Adrenal gland (tissue), 12 donors: ENCODE measurements around the gene NDUFS6. TPM values are rescaled to one million over a fixed set of nuclear protein-coding genes. Genes with fewer than 3 reads are reported as not detected.

Experiments used
- DNase-seq, 7 donors: peaks; one replicate each; pipeline ENCODE4 v3.0.0-alpha.2; 2019 to 2020
- H3K27ac ChIP-seq, 5 donors: fragments of 200-600 bp; sonication (generic) in 4 of 5; 1 replicate in 3 of 5; 2 replicates in 2 of 5; pipeline versions ENCODE4 v1.5.1 to v1.8.0; 2016 to 2020; ENCODE audit warnings: mild to moderate bottlenecking in 1 of 5
- H3K27me3 ChIP-seq: fragments of 200-600 bp; 2 replicates; pipeline ENCODE4 v1.8.0; 2021
- H3K36me3 ChIP-seq, 2 donors: fragments of 200-600 bp; replicated peaks in 1 of 2; 1 replicate in 1 of 2; 2 replicates in 1 of 2; pipeline versions ENCODE4 v1.5.1 to v1.8.0; 2018 to 2022
- H3K4me1 ChIP-seq, 2 donors: fragments of 200-600 bp; replicated peaks in 1 of 2; 1 replicate in 1 of 2; 2 replicates in 1 of 2; pipeline versions ENCODE4 v1.5.1 to v1.8.0; 2018 to 2021
- H3K4me3 ChIP-seq, 4 donors: fragments of 200-600 bp; sonication (generic) in 3 of 4; one replicate each; pipeline ENCODE4 v1.5.1; 2016 to 2018
- H3K9me3 ChIP-seq, 3 donors: fragments of 200-600 bp; sonication (generic) in 1 of 3; replicated peaks in 1 of 3; 1 replicate in 2 of 3; 2 replicates in 1 of 3; pipeline versions ENCODE4 v1.5.1 to v1.8.0; 2016 to 2021
- POLR2A ChIP-seq, 2 donors: fragments of 450-650 bp; IDR thresholded peaks; one replicate each; pipeline ENCODE4 v1.6.1; 2017; ENCODE audit warnings: antibody characterized with exemption in 2 of 2, mild to moderate bottlenecking in 2 of 2, moderate library complexity in 1 of 2
- WGBS, 4 donors: extraction: QIAGEN DNeasy Blood & Tissue Kit in 2 of 4; methylation state at CpG; one replicate each; pipeline versions ENCODE4 v1.1.5 to v1.1.7; 2013 to 2017; 5-methylcytosine and 5-hydroxymethylcytosine counted together
- intact Hi-C, 2 donors: fragments of 100-400 bp; cut with DNase I; formaldehyde crosslinking; loops; one replicate each; pipeline versions ENCODE4 v1.14.1 to v1.15.0; 2022 to 2023
- polyA plus RNA-seq, 3 donors: library from polyadenylated mRNA; stranded (reverse); fragments of 200-250 nt in 2 of 3; fragments of 350-450 nt in 1 of 3; fragmentation: Illumina TruSeq in 1 of 3; extraction: RNeasy Lipid Tissue Mini Kit (QIAGEN cat#74804) in 1 of 3; gene quantifications; one replicate each; pipeline ENCODE4 v1.2.3, GENCODE V29; 2013 to 2014
- total RNA-seq, 9 donors: library from RNA; depleted of rRNA in 4 of 9; stranded (reverse); fragments of >200 nt in 4 of 9; fragments of 120-200 nt in 1 of 9; fragmentation: NEBNext Ultra II Directional in 1 of 9; extraction: Animal tissue kit (Norgen Biotek cat#: 25700) in 1 of 9; gene quantifications; one replicate each; pipeline versions ENCODE4 v1.1.0 to v1.2.4, GENCODE V29; 2013 to 2023
- TF ChIP-seq, protein P1 (sequence below), 6 experiments: fragments of 450-650 bp in 4 of 6; fragments of 200-600 bp in 2 of 6; sonication (generic) in 1 of 6; IDR thresholded peaks; 1 replicate in 5 of 6; 2 replicates in 1 of 6; pipeline versions ENCODE4 v1.5.1 to v1.8.0; 2016 to 2021; ENCODE audit warnings: antibody characterized with exemption in 6 of 6, mild to moderate bottlenecking in 2 of 6, moderate library complexity in 1 of 6
- donor health status: healthy with polysubstance abuse.
- donor health status: Bipolar disorder and iron deficiency.
- donor health status: DM: yes; HTN: yes; CAD: no.
- donor health status: DM: no; HTN: no; CAD: no.
- donor health status: DM: no; HTN: no; CAD: no.
- donor health status: DM: yes; HTN: yes; CAD: no.

The NDUFS6 gene
- total and polyA plus RNA-seq, 12 donors: 23.3 to 75.8 (median 37.9) TPM

DNA sequence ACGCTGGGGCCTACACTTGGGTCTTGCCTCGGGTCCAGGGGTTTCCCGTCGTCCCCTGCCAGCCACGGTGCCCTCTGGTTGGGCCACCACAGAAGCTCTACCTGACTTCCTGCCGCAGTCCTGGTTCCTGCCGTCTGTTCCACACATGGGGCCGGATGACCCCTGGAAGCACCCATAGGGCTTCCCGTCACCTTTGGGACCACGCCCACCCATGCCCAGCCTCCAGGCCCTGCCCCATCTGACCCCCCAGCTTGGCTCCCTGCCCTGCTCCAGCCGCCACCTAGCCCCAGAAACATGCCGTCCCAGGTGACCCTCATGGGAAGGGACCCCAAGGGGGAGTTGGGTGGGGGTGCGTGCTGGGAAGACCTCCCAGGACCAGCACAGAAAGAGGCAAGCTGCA lies 15.2 kb upstream of the NDUFS6 start:
- peaks cover 3% of the 10 kb centered on the region for H3K27me3 ChIP-seq
- H3K27ac ChIP-seq: no peak overlapping the region
- no peak for DNase-seq
- intact Hi-C loops: no loop called here
- WGBS, 4 donors: 86 to 91% (median 89%) methylated on average over 4 to 13 of the region's 13 CpGs
- TF ChIP-seq, protein P1, sequence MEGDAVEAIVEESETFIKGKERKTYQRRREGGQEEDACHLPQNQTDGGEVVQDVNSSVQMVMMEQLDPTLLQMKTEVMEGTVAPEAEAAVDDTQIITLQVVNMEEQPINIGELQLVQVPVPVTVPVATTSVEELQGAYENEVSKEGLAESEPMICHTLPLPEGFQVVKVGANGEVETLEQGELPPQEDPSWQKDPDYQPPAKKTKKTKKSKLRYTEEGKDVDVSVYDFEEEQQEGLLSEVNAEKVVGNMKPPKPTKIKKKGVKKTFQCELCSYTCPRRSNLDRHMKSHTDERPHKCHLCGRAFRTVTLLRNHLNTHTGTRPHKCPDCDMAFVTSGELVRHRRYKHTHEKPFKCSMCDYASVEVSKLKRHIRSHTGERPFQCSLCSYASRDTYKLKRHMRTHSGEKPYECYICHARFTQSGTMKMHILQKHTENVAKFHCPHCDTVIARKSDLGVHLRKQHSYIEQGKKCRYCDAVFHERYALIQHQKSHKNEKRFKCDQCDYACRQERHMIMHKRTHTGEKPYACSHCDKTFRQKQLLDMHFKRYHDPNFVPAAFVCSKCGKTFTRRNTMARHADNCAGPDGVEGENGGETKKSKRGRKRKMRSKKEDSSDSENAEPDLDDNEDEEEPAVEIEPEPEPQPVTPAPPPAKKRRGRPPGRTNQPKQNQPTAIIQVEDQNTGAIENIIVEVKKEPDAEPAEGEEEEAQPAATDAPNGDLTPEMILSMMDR (IDR thresholded peaks at IDR 0.05): no peak
- TF ChIP-seq POLR2A (IDR thresholded peaks at IDR 0.05): no peak
- H3K4me1 ChIP-seq: no peaks in the 10 kb centered on the region
- H3K9me3 ChIP-seq: no peaks in the 10 kb centered on the region
- no peaks in the 10 kb centered on the region for H3K36me3 ChIP-seq
- H3K4me3 ChIP-seq: no peak overlapping the region

- H3K27me3 ChIP-seq: peaks cover 3% of the 10 kb centered on the region
- H3K27ac ChIP-seq: no peak overlapping the region
- H3K4me3 ChIP-seq: no peak overlapping the region
- no peaks in the 10 kb centered on the region for H3K4me1 ChIP-seq
- DNase-seq: no peak
- TF ChIP-seq POLR2A (IDR thresholded peaks at IDR 0.05): no peak
- TF ChIP-seq, protein P1 (IDR thresholded peaks at IDR 0.05): no peak
- 86 to 90% (median 88%) methylated on average over 7 to 29 of the region's 29 CpGs for WGBS, 4 donors
- no peaks in the 10 kb centered on the region for H3K9me3 ChIP-seq
- intact Hi-C loops: no loop called here
- no peaks in the 10 kb centered on the region for H3K36me3 ChIP-seq
Measured at GRCh38 chr5:1786621-1787471, 14.4 kb upstream of the NDUFS6 start.

DNA sequence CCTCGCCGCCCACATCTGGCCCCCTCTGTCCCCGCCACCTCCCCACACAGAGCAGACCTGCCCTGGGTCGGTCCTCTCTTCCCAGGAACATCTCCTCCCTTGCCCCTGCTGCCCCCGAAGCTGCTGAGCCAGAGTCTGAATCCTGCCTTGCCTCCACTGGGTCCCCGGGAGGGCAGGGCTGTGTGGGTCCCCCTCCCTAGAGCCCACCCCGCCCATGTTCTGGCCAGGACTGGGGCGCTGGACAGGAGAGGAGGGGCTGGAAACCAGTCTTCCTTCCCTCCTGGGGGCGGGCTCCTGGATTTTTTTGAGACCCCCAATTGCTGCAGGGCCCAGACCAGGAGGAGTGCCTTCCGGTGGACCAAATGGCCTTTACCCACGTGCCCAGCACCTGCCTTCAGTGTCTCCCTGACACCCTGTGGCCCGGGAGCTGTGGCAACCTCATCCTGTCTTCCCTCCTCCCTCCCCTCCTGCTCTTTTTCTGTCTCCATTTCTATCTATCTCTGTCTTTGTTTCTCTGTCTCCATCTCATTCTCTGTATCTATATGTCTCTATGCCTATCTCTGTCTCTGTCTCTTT lies 13.6 kb upstream of the NDUFS6 start:
- Histone ChIP-seq H3K4me1 (no peaks in the 10 kb centered on the region), H3K4me3 (no peak overlapping the region), H3K27me3 (peaks cover 3% of the 10 kb centered on the region), H3K9me3 (no peaks in the 10 kb centered on the region), H3K27ac (no peak overlapping the region), H3K36me3 (no peaks in the 10 kb centered on the region)
- WGBS, 4 donors: 75 to 82% (median 79%) methylated on average over 7 to 12 of the region's 12 CpGs
- DNase-seq: no peak
- TF ChIP-seq, protein P1 (IDR thresholded peaks at IDR 0.05): no peak
- no peak for TF ChIP-seq POLR2A (IDR thresholded peaks at IDR 0.05)
- intact Hi-C loops: no loop called here

DNA sequence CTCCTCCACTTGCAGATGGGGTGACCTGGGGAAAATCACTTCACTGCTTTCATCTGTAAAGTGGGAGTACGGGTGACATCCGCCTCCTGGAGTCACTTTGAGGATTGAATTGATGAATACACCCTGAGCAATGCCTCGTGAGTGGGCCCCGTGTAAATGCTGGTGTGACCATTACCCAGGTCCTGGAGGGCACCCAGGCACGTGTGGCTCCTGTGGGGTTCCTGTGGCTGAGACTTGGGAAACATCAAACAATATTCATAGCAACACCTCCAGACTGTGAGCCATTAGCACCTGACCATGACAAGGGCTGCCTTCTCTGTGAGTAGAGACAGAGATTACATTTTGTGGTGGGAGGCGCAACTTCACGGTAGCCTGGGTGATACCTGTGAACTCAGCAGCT lies 13.0 kb upstream of the NDUFS6 start:
- no peak for DNase-seq
- intact Hi-C loops: no loop called here
- no peak overlapping the region for H3K27ac ChIP-seq
- H3K27me3 ChIP-seq: peaks cover 3% of the 10 kb centered on the region
- H3K9me3 ChIP-seq: no peaks in the 10 kb centered on the region
- H3K36me3 ChIP-seq: no peaks in the 10 kb centered on the region
- no peak for TF ChIP-seq POLR2A (IDR thresholded peaks at IDR 0.05)
- TF ChIP-seq, protein P1 (IDR thresholded peaks at IDR 0.05): no peak
- H3K4me3 ChIP-seq: no peak overlapping the region
- WGBS, 4 donors: 82 to 92% (median 85%) methylated on average over 4 to 7 of the region's 7 CpGs
- H3K4me1 ChIP-seq: no peaks in the 10 kb centered on the region
